HCT116 (cell line): ENCODE results near the gene RAD51C. TPM values are rescaled to one million over a fixed set of nuclear protein-coding genes. Genes with fewer than 3 reads are reported as not detected.
A peak's percentile ranks its signal among the peaks of the same experiment; 100 is the strongest.

Source experiments
- ATAC-seq: fragments of 200-7000 bp; cut with Tn5 transposase; 2 replicates; pipeline ENCODE4 v1.9.1; 2020; ENCODE audit warnings: mild to moderate bottlenecking, moderate library complexity
- BruUV-seq: library from RNA; stranded (reverse); fragments of 400-500 nt; replicated peaks from 2 replicates; lab custom pipeline; 2021; lab: Mats Ljungman, UMichigan
- CTCF ChIA-PET: fragments of 300-600 bp; sonication (Branson Sonifier 250); formaldehyde crosslinking; loops from one replicate; lab custom pipeline; 2021; ENCODE audit warnings: antibody characterized with exemption; lab: Charles Lee
- POLR2A ChIA-PET: fragments of 300-600, 350-600 bp; sonication (Branson Sonifier 250); formaldehyde crosslinking; loops from one replicate; lab custom pipeline; 2021; ENCODE audit warnings: antibody characterized with exemption; lab: Charles Lee
- RAD21 ChIA-PET, 2 experiments: fragments of 300-600 bp; sonication (Branson Sonifier 250); formaldehyde crosslinking; loops; one replicate each; lab custom pipeline; 2023; ENCODE audit warnings: low total read pairs in 2 of 2; ENCODE audit not compliant: uncharacterized antibody in 2 of 2, unreplicated experiment in 2 of 2, low non-redundant PET in 1 of 2; lab: Charles Lee
- DNase-seq: peaks from one replicate; pipeline ENCODE4 v3.0.0-alpha.2; 2010; ENCODE audit warnings: low read depth, low spot score
- H2AFZ ChIP-seq: fragments of 200-600 bp; shearing (Covaris generic), sonication (generic); 2 replicates; pipeline ENCODE4 v1.6.1; 2017; ENCODE audit warnings: low read depth, mixed run types, mixed read lengths, antibody characterized with exemption, low read length; ENCODE audit not compliant: poor library complexity, severe bottlenecking
- H3K27ac ChIP-seq: 2 replicates; pipeline ENCODE4 v1.5.1; 2012; ENCODE audit warnings: low read depth, low read length
- H3K27me3 ChIP-seq: fragments of 200-600 bp; sonication (generic); 2 replicates; pipeline ENCODE4 v1.6.1; 2016; ENCODE audit warnings: mixed run types, low read length, mixed read lengths; ENCODE audit not compliant: insufficient read depth
- H3K36me3 ChIP-seq, 2 experiments: fragments of 200-500 bp in 1 of 2; fragments of 200-600 bp in 1 of 2; sonication (Bioruptor generic) in 1 of 2; sonication (generic) in 1 of 2; 2 replicates each; pipeline versions ENCODE4 v1.5.1 to v1.6.1; 2014 to 2016; ENCODE audit warnings: low read length in 2 of 2, inconsistent platforms in 1 of 2, mixed read lengths in 1 of 2, mixed run types in 1 of 2; ENCODE audit not compliant: insufficient read depth in 2 of 2, control insufficient read depth in 1 of 2
- H3K4me1 ChIP-seq, 2 experiments: fragments of 200-600 bp in 1 of 2; sonication (generic) in 1 of 2; 2 replicates each; pipeline versions ENCODE4 v1.5.1 to v1.6.1; 2012 to 2017; ENCODE audit warnings: low read length in 2 of 2, inconsistent platforms in 1 of 2, mild to moderate bottlenecking in 1 of 2, mixed read lengths in 1 of 2, mixed run types in 1 of 2, moderate library complexity in 1 of 2; ENCODE audit not compliant: insufficient read depth in 2 of 2, control insufficient read depth in 1 of 2
- H3K4me2 ChIP-seq: fragments of 200-600 bp; sonication (generic); 2 replicates; pipeline ENCODE4 v1.6.1; 2017; ENCODE audit warnings: mixed run types, low read length, mixed read lengths
- H3K4me3 ChIP-seq, 2 experiments: fragments of 200-600 bp in 1 of 2; sonication (generic) in 1 of 2; replicated peaks in 1 of 2; 2 replicates each; pipeline ENCODE4 v1.5.1; 2011 to 2016; ENCODE audit warnings: low read length in 2 of 2, control low read depth in 1 of 2, low read depth in 1 of 2, mild to moderate bottlenecking in 1 of 2, mixed read lengths in 1 of 2, mixed run types in 1 of 2
- H3K79me2 ChIP-seq: fragments of 200-600 bp; sonication (generic); 2 replicates; pipeline ENCODE4 v1.6.1; 2017; ENCODE audit warnings: mild to moderate bottlenecking, mixed run types, low read length, moderate library complexity, mixed read lengths; ENCODE audit not compliant: insufficient read depth
- H3K9ac ChIP-seq: fragments of 200-600 bp; sonication (generic); 2 replicates; pipeline ENCODE4 v1.6.1; 2016; ENCODE audit warnings: low read length, mixed read lengths
- H3K9me2 ChIP-seq: fragments of 200-600 bp; sonication (generic), shearing (Covaris generic); 2 replicates; pipeline ENCODE4 v1.6.1; 2017; ENCODE audit warnings: mixed run types, mild to moderate bottlenecking, moderate library complexity; ENCODE audit not compliant: insufficient read depth
- H3K9me3 ChIP-seq, 2 experiments: fragments of 200-500 bp in 1 of 2; fragments of 200-600 bp in 1 of 2; sonication (Bioruptor generic) in 1 of 2; sonication (generic) in 1 of 2; 2 replicates each; pipeline ENCODE4 v1.6.1; 2014 to 2017; ENCODE audit warnings: low read length in 2 of 2, mixed read lengths in 2 of 2, inconsistent platforms in 1 of 2, low read depth in 1 of 2, mild to moderate bottlenecking in 1 of 2, mixed run types in 1 of 2, moderate library complexity in 1 of 2; ENCODE audit not compliant: control insufficient read depth in 1 of 2, insufficient read depth in 1 of 2
- H4K20me1 ChIP-seq: fragments of 200-600 bp; sonication (generic), shearing (Covaris generic); 2 replicates; pipeline ENCODE4 v1.6.1; 2017; ENCODE audit warnings: mixed run types, mild to moderate bottlenecking, moderate library complexity; ENCODE audit not compliant: insufficient read depth
- CTCF ChIP-seq, 3 experiments: fragments of 200-600 bp in 1 of 3; sonication (generic) in 1 of 3; IDR thresholded peaks in 2 of 3; conservative IDR thresholded peaks in 1 of 3; 2 replicates each; pipeline ENCODE4 v1.5.1; 2012 to 2017; ENCODE audit warnings: low read depth in 2 of 3, low read length in 2 of 3, antibody characterized with exemption in 1 of 3, borderline replicate concordance in 1 of 3, control low read depth in 1 of 3, mild to moderate bottlenecking in 1 of 3, mixed read lengths in 1 of 3, mixed run types in 1 of 3, moderate library complexity in 1 of 3; ENCODE audit not compliant: insufficient read depth in 1 of 3
- EGR1 ChIP-seq: IDR thresholded peaks from 2 replicates; pipeline ENCODE4 v1.6.1; 2012; ENCODE audit warnings: low read depth
- EZH2phosphoT487 ChIP-seq: fragments of 200-600 bp; IDR thresholded peaks from 2 replicates; pipeline ENCODE4 v1.6.1; 2018; ENCODE audit warnings: antibody characterized with exemption, borderline replicate concordance
- FOSL1 ChIP-seq: IDR thresholded peaks from 2 replicates; pipeline ENCODE4 v1.6.1; 2012; ENCODE audit warnings: low read depth
- MAX ChIP-seq: IDR thresholded peaks from 2 replicates; pipeline ENCODE4 v1.6.1; 2012
- RAD21 ChIP-seq: IDR thresholded peaks from 2 replicates; pipeline ENCODE4 v1.6.1; 2012; ENCODE audit warnings: low read depth, mild to moderate bottlenecking
- SP1 ChIP-seq: IDR thresholded peaks from 2 replicates; pipeline ENCODE4 v1.6.1; 2012; ENCODE audit warnings: low read depth
- ZNF274 ChIP-seq: fragments of 200-500 bp; sonication (Bioruptor generic); IDR thresholded peaks from 2 replicates; pipeline ENCODE4 v1.6.1; 2014; ENCODE audit warnings: mild to moderate bottlenecking, low read depth, low read length, inconsistent platforms
- intact Hi-C: fragments of 100-400 bp; cut with micrococcal nuclease; formaldehyde crosslinking; loops from 2 replicates; pipeline ENCODE4 v1.10.0; 2022
- total RNA-seq: library from RNA; stranded (reverse); gene quantifications from one replicate; pipeline ENCODE4 v1.2.1, GENCODE V29; 2021; ENCODE audit not compliant: unreplicated experiment

The RAD51C gene
- total RNA-seq, 1 experiment from 2014 or later, result 94.9 TPM

- DNase-seq (no peak), ATAC-seq (no peak)
- intact Hi-C loops, result no loop called here
- Histone ChIP-seq H3K27me3 (no peaks in the 10 kb centered on the region), H3K36me3 (no peaks in the 10 kb centered on the region), H3K27ac (no peak overlapping the region), H2AFZ (peak overlapping the region; percentile 18), H3K4me2 (no peak overlapping the region), H4K20me1 (no peaks in the 10 kb centered on the region), H3K9ac (no peak overlapping the region), H3K79me2 (no peaks in the 10 kb centered on the region), H3K4me1 (peaks cover 17 to 20% of the 10 kb centered on the region in 2 experiments), H3K9me3 (no peaks in the 10 kb centered on the region; a peak in 1 of 4 replicates), H3K9me2 (no peaks in the 10 kb centered on the region; the same call in 1 of the 2 replicates), H3K4me3 (no peak overlapping the region)
- no TSS peak for BruUV-seq
- no peak for TF ChIP-seq EGR1
- no peak for TF ChIP-seq CTCF (IDR thresholded peaks at IDR 0.05 in 2 of 3, conservative IDR thresholded peaks at IDR 0.05 in 1 of 3; ENCODE audit: borderline replicate concordance in 1 of 3, insufficient read depth in 1 of 3, low read depth in 2 of 3, low read length in 2 of 3)
- no peak for TF ChIP-seq EZH2phosphoT487
- TF ChIP-seq RAD21, result no peak
- no peak for TF ChIP-seq SP1
- TF ChIP-seq MAX, result no peak
- CTCF ChIA-PET, result no interaction called here
- POLR2A ChIA-PET, result no interaction called here
- RAD21 ChIA-PET, result no interaction called here
These were observed 91.0 kb downstream of the RAD51C start for GRCh38 chr17:58783380-58783779.

GRCh38 chr17:58785097-58785496 is 92.7 kb downstream of the RAD51C start:
- Histone ChIP-seq H3K27ac (no peak overlapping the region), H3K9me2 (no peaks in the 10 kb centered on the region; the same call in 1 of the 2 replicates), H3K4me2 (no peak overlapping the region), H2AFZ (peak overlapping the region; percentile 64), H3K79me2 (no peaks in the 10 kb centered on the region), H4K20me1 (no peaks in the 10 kb centered on the region), H3K9ac (no peak overlapping the region), H3K36me3 (no peaks in the 10 kb centered on the region), H3K4me3 (no peak overlapping the region), H3K9me3 (no peaks in the 10 kb centered on the region; a peak in 1 of 4 replicates), H3K27me3 (no peaks in the 10 kb centered on the region), H3K4me1 (peaks cover 17 to 20% of the 10 kb centered on the region in 2 experiments)
- ATAC-seq (no peak), DNase-seq (no peak)
- RAD21 ChIA-PET, result no interaction called here
- POLR2A ChIA-PET, result interaction anchor here (1.6 kb wide), 1 partner anchor 12 kb away, joined by 5 read pairs; no protein-coding TSS in a partner anchor
- no TSS peak for BruUV-seq
- CTCF ChIA-PET, result no interaction called here
- intact Hi-C loops, result no loop called here
- TF ChIP-seq SP1 (no peak), FOSL1 (no peak), ZNF274 (no peak)

Other genes starting within 250 kb of the RAD51C start
- not detected for gene HSF5, start 204.2 kb upstream of the RAD51C start, total RNA-seq
- 67.2 TPM for gene MTMR4, start 178.0 kb upstream of the RAD51C start, total RNA-seq
- gene TEX14, start 557 bp upstream of the RAD51C start, total RNA-seq, result 0.89 TPM
- gene PPM1E, start 63.3 kb downstream of the RAD51C start, total RNA-seq, result 0.02 TPM